H9 (cell line): ENCODE data around the gene TFF1. TPM values are rescaled to one million over a fixed set of nuclear protein-coding genes. Genes with fewer than 3 reads are reported as not detected.

ENCODE experiments used
- DNase-seq: peaks from one replicate; pipeline ENCODE4 v3.0.0-alpha.2; 2017
- H2AFZ ChIP-seq: one replicate; pipeline ENCODE4 v1.6.1; 2013; ENCODE audit warnings: mild to moderate bottlenecking, low read length, control low read depth, moderate library complexity
- H2AK5ac ChIP-seq: 2 replicates; pipeline ENCODE4 v1.6.1; 2013; ENCODE audit warnings: low read length, control low read depth, mixed read lengths; ENCODE audit not compliant: insufficient read length
- H2BK120ac ChIP-seq: one replicate; pipeline ENCODE4 v1.6.1; 2013; ENCODE audit warnings: low read depth, mild to moderate bottlenecking, low read length, control low read depth, inconsistent platforms; ENCODE audit not compliant: poor library complexity, severe bottlenecking
- H2BK12ac ChIP-seq: 2 replicates; pipeline ENCODE4 v1.6.1; 2013; ENCODE audit warnings: low read length, control low read depth, mixed read lengths, low read depth; ENCODE audit not compliant: insufficient read length
- H2BK15ac ChIP-seq: 2 replicates; pipeline ENCODE4 v1.6.1; 2013; ENCODE audit warnings: low read depth, low read length, control low read depth
- H2BK20ac ChIP-seq: one replicate; pipeline ENCODE4 v1.6.1; 2013; ENCODE audit warnings: low read depth, mild to moderate bottlenecking, low read length, control low read depth, inconsistent platforms; ENCODE audit not compliant: poor library complexity, severe bottlenecking
- H2BK5ac ChIP-seq: 2 replicates; pipeline ENCODE4 v1.6.1; 2013; ENCODE audit warnings: low read length, control low read depth, mixed read lengths; ENCODE audit not compliant: insufficient read length
- H3K14ac ChIP-seq: 2 replicates; pipeline ENCODE4 v1.6.1; 2013; ENCODE audit warnings: low read length, control low read depth; ENCODE audit not compliant: insufficient read depth
- H3K18ac ChIP-seq: 2 replicates; pipeline ENCODE4 v1.6.1; 2013; ENCODE audit warnings: low read depth, mild to moderate bottlenecking, mixed read lengths, low read length, control low read depth; ENCODE audit not compliant: insufficient read length
- H3K23ac ChIP-seq: 2 replicates; pipeline ENCODE4 v1.6.1; 2013; ENCODE audit warnings: low read length, control low read depth, mixed read lengths, low read depth; ENCODE audit not compliant: insufficient read length
- H3K23me2 ChIP-seq: 2 replicates; pipeline ENCODE4 v1.6.1; 2013; ENCODE audit warnings: low read depth, mild to moderate bottlenecking, mixed read lengths, low read length, control low read depth; ENCODE audit not compliant: insufficient read length, poor library complexity, severe bottlenecking
- H3K27ac ChIP-seq: 2 replicates; pipeline ENCODE4 v1.5.1; 2013; ENCODE audit warnings: low read length, control low read depth, mixed read lengths, low read depth; ENCODE audit not compliant: insufficient read length
- H3K27me3 ChIP-seq: 2 replicates; pipeline ENCODE4 v1.6.1; 2013; ENCODE audit warnings: low read length, control low read depth, inconsistent platforms; ENCODE audit not compliant: insufficient read depth
- H3K4ac ChIP-seq: 2 replicates; pipeline ENCODE4 v1.6.1; 2013; ENCODE audit warnings: low read depth, mild to moderate bottlenecking, control low read depth, inconsistent platforms, low read length, moderate library complexity
- H3K4me1 ChIP-seq: 2 replicates; pipeline ENCODE4 v1.6.1; 2013; ENCODE audit warnings: low read length, control low read depth, inconsistent platforms; ENCODE audit not compliant: insufficient read depth
- H3K4me2 ChIP-seq: 2 replicates; pipeline ENCODE4 v1.6.1; 2013; ENCODE audit warnings: low read length, control low read depth, mixed read lengths; ENCODE audit not compliant: insufficient read length, insufficient read depth
- H3K56ac ChIP-seq: 2 replicates; pipeline ENCODE4 v1.6.1; 2013; ENCODE audit warnings: low read depth, mild to moderate bottlenecking, mixed read lengths, low read length, control low read depth; ENCODE audit not compliant: insufficient read length
- H3K79me1 ChIP-seq: 2 replicates; pipeline ENCODE4 v1.6.1; 2013; ENCODE audit warnings: low read depth, mild to moderate bottlenecking, moderate library complexity, low read length, control low read depth, inconsistent platforms; ENCODE audit not compliant: insufficient read depth, poor library complexity, severe bottlenecking
- H3K79me2 ChIP-seq: 2 replicates; pipeline ENCODE4 v1.6.1; 2013; ENCODE audit warnings: low read length, control low read depth, inconsistent platforms; ENCODE audit not compliant: insufficient read depth
- H3K9ac ChIP-seq: 2 replicates; pipeline ENCODE4 v1.6.1; 2013; ENCODE audit warnings: low read length, control low read depth, mixed read lengths; ENCODE audit not compliant: insufficient read length; ENCODE audit errors: extremely low read depth
- H3K9me3 ChIP-seq: one replicate; pipeline ENCODE4 v1.6.1; 2013; ENCODE audit warnings: low read depth, low read length, inconsistent platforms; ENCODE audit not compliant: control insufficient read depth
- H3T11ph ChIP-seq: one replicate; pipeline ENCODE4 v1.6.1; 2013; ENCODE audit warnings: mild to moderate bottlenecking, low read length, control low read depth, inconsistent platforms
- H4K20me1 ChIP-seq: one replicate; pipeline ENCODE4 v1.6.1; 2013; ENCODE audit not compliant: control insufficient read depth, insufficient read length, insufficient read depth
- H4K5ac ChIP-seq: 2 replicates; pipeline ENCODE4 v1.6.1; 2013; ENCODE audit warnings: low read depth, mild to moderate bottlenecking, mixed read lengths, low read length, control low read depth; ENCODE audit not compliant: insufficient read length
- H4K8ac ChIP-seq: replicated peaks from 2 replicates; pipeline ENCODE4 v1.6.1; 2013; ENCODE audit warnings: low read length, control low read depth, mixed read lengths, low read depth; ENCODE audit not compliant: insufficient read length
- H4K91ac ChIP-seq: 2 replicates; pipeline ENCODE4 v1.6.1; 2013; ENCODE audit warnings: low read depth, mild to moderate bottlenecking, moderate library complexity, mixed read lengths, low read length, control low read depth; ENCODE audit not compliant: insufficient read length
- H3K27ac Mint-ChIP-seq, 3 experiments: 2 replicates in 2 of 3; 3 replicates in 1 of 3; pipeline ENCODE4 v1.8.0; 2020 to 2021; ENCODE audit warnings: mixed read lengths in 3 of 3, mild to moderate bottlenecking in 1 of 3, moderate library complexity in 1 of 3
- H3K27me3 Mint-ChIP-seq: 2 replicates; pipeline ENCODE4 v1.8.0; 2021; ENCODE audit warnings: low read depth, mild to moderate bottlenecking, moderate library complexity, mixed read lengths
- H3K36me3 Mint-ChIP-seq, 3 experiments: 2 replicates in 2 of 3; 3 replicates in 1 of 3; pipeline ENCODE4 v1.8.0; 2020 to 2021; ENCODE audit warnings: low read depth in 3 of 3, mixed read lengths in 3 of 3; ENCODE audit not compliant: insufficient read depth in 1 of 3
- H3K4me1 Mint-ChIP-seq, 2 experiments: 2 replicates each; pipeline ENCODE4 v1.8.0; 2020; ENCODE audit warnings: mixed read lengths in 2 of 2
- H3K4me3 Mint-ChIP-seq, 2 experiments: 2 replicates in 1 of 2; 3 replicates in 1 of 2; pipeline ENCODE4 v1.8.0; 2020 to 2021; ENCODE audit warnings: mild to moderate bottlenecking in 2 of 2, mixed read lengths in 2 of 2, moderate library complexity in 1 of 2
- H3K9me3 Mint-ChIP-seq, 2 experiments: 2 replicates in 1 of 2; 3 replicates in 1 of 2; pipeline ENCODE4 v1.8.0; 2020; ENCODE audit warnings: mild to moderate bottlenecking in 2 of 2, mixed read lengths in 2 of 2, moderate library complexity in 1 of 2
- CTCF ChIP-seq: fragments of 200-600 bp; sonication (generic); conservative IDR thresholded peaks from 3 replicates; pipeline ENCODE4 v1.8.0; 2021; ENCODE audit warnings: antibody characterized with exemption, mild to moderate bottlenecking
- WGBS: extraction: QIAGEN DNeasy Blood & Tissue Kit; methylation state at CpG from one replicate; pipeline ENCODE4 v1.1.7; 2013; ENCODE audit warnings: missing lambda C conversion rate, low lambda C conversion rate, mixed read lengths; ENCODE audit not compliant: insufficient read length; ENCODE audit errors: extremely low coverage; 5-methylcytosine and 5-hydroxymethylcytosine counted together
- total RNA-seq: library from RNA; stranded (reverse); gene quantifications from 2 replicates; pipeline ENCODE4 v1.2.1, GENCODE V29; 2021

Gene TFF1
- total RNA-seq, 1 experiment from 2014 or later: not detected

- no peak overlapping the region for H4K8ac ChIP-seq
- H3K4ac ChIP-seq: no peak overlapping the region
- TF ChIP-seq CTCF: no peak
- Mint-ChIP-seq H3K4me1 (peaks cover 51 to 52% of the 10 kb centered on the region in 2 experiments), H3K9me3 (no peaks in the 10 kb centered on the region; a peak in 1 of 5 replicates), H3K27me3 (peaks cover 7% of the 10 kb centered on the region), H3K36me3 (no peaks in the 10 kb centered on the region), H3K4me3 (no peak overlapping the region), H3K27ac (no peak overlapping the region)
- H2AFZ ChIP-seq: no peak overlapping the region
- no peak overlapping the region for H2BK20ac ChIP-seq
- H3K4me2 ChIP-seq: no peak overlapping the region
- H3K23me2 ChIP-seq: no peaks in the 10 kb centered on the region
- no CpG with 5 or more reads among the region's 16 CpGs for WGBS
- no peak overlapping the region for H2BK5ac ChIP-seq
- H3K79me1 ChIP-seq: no peaks in the 10 kb centered on the region
- peaks cover 10% of the 10 kb centered on the region; the same call in 1 of the 2 replicates for H3K4me1 ChIP-seq
- H3K9ac ChIP-seq: no peak overlapping the region
- H4K20me1 ChIP-seq: no peaks in the 10 kb centered on the region
- H2BK120ac ChIP-seq: no peak overlapping the region
- H3K79me2 ChIP-seq: no peaks in the 10 kb centered on the region
- H2AK5ac ChIP-seq: no peak overlapping the region
- H3K18ac ChIP-seq: no peak overlapping the region
- no peaks in the 10 kb centered on the region for H3K27me3 ChIP-seq
- no peak for DNase-seq
- H3T11ph ChIP-seq: no peak overlapping the region
- H3K9me3 ChIP-seq: no peaks in the 10 kb centered on the region
- no peak overlapping the region for H3K56ac ChIP-seq
- H4K5ac ChIP-seq: no peak overlapping the region
- no peak overlapping the region for H2BK15ac ChIP-seq
- H2BK12ac ChIP-seq: no peak overlapping the region
- no peak overlapping the region for H3K14ac ChIP-seq
- H4K91ac ChIP-seq: no peak overlapping the region
- no peak overlapping the region for H3K23ac ChIP-seq
- H3K27ac ChIP-seq: no peak overlapping the region
Observed at GRCh38 chr21:42312626-42313104, 53.7 kb downstream of the TFF1 start.

Other genes with a start within 250 kb of the TFF1 start
- gene ABCG1, start 147.4 kb downstream of the TFF1 start, total RNA-seq: 0.83 and 0.99 TPM in 2 replicates
- gene TFF3, start 51.1 kb downstream of the TFF1 start, total RNA-seq: 1.5 TPM in 2 replicates
- not detected in 2 replicates for gene TFF2, start 15.5 kb downstream of the TFF1 start, total RNA-seq
- 0.31 and 0.44 TPM in 2 replicates for gene TMPRSS3, start 29.5 kb upstream of the TFF1 start, total RNA-seq
- not detected in 2 replicates for gene UBASH3A, start 37.4 kb upstream of the TFF1 start, total RNA-seq
- gene RSPH1, start 129.7 kb upstream of the TFF1 start, total RNA-seq: 0.31 TPM in 1 of 2 replicates, not detected in the other
- 34.8 and 37.7 TPM in 2 replicates for gene SLC37A1, start 147.3 kb upstream of the TFF1 start, total RNA-seq